K562 (cell line): Measurements from ENCODE around the gene FRMD3. TPM values are rescaled to one million over a fixed set of nuclear protein-coding genes. Genes with fewer than 3 reads are reported as not detected.

Experiments
- ATAC-seq: fragments of 200-7000 bp; cut with Tn5 transposase; 3 replicates; pipeline ENCODE4 v1.9.1; 2020; ENCODE audit warnings: moderate library complexity
- BruUV-seq: library from RNA; stranded (reverse); fragments of 400-500 nt; replicated peaks from 2 replicates; lab custom pipeline; 2021; lab: Mats Ljungman, UMichigan
- CTCF ChIA-PET: fragments of 300-600 bp; formaldehyde crosslinking; extraction: SDS; loops from one replicate; lab custom pipeline; 2021; ENCODE audit warnings: low intra/inter-chr PET ratio; lab: Yijun Ruan, JAX
- POLR2A ChIA-PET: fragments of 300-600, 350-650 bp; sonication (Branson Sonifier 250); formaldehyde crosslinking; extraction: SDS; loops from one replicate; lab custom pipeline; 2021; ENCODE audit warnings: antibody characterized with exemption, inconsistent platforms; lab: Yijun Ruan, JAX
- DNase-seq, 4 experiments: peaks; one replicate each; pipeline versions ENCODE4 v3.0.0 to v3.0.0-alpha.2; 2011 to 2018; ENCODE audit warnings: low spot score in 3 of 4, mixed read lengths in 3 of 4; ENCODE audit errors: extremely low read depth in 1 of 4
- FAIRE-seq: peaks from 2 replicates; lab custom pipeline; 2011; peaks lifted over from hg19 to GRCh38; lab: Jason Lieb, UNC
- H2AFZ ChIP-seq: 2 replicates; pipeline ENCODE4 v1.6.0; 2011; ENCODE audit warnings: low read depth, low read length, control low read depth, inconsistent platforms
- H3K27ac ChIP-seq: fragments of 200-600 bp; 3 replicates; pipeline ENCODE4 v1.8.0; 2011; ENCODE audit warnings: low read depth, mild to moderate bottlenecking, control low read depth, inconsistent platforms, low read length, moderate library complexity, mixed read lengths; ENCODE audit errors: extremely low read depth
- H3K27me3 ChIP-seq, 2 experiments: fragments of 300-600 bp in 1 of 2; 2 replicates in 1 of 2; 3 replicates in 1 of 2; pipeline versions ENCODE4 v1.6.0 to v1.8.0; 2011; ENCODE audit warnings: inconsistent platforms in 2 of 2, low read length in 2 of 2, mild to moderate bottlenecking in 1 of 2, mixed read lengths in 1 of 2, moderate library complexity in 1 of 2; ENCODE audit not compliant: control insufficient read depth in 2 of 2, insufficient read depth in 2 of 2
- H3K36me3 ChIP-seq: fragments of 300-600 bp; 3 replicates; pipeline ENCODE4 v1.8.0; 2011; ENCODE audit warnings: mild to moderate bottlenecking, low read length, inconsistent platforms; ENCODE audit not compliant: control insufficient read depth, insufficient read depth
- H3K4me1 ChIP-seq, 2 experiments: fragments of 200-600 bp in 1 of 2; replicated peaks in 1 of 2; 2 replicates in 1 of 2; 3 replicates in 1 of 2; pipeline versions ENCODE4 v1.5.1 to v1.8.0; 2011; ENCODE audit warnings: inconsistent platforms in 2 of 2, low read length in 2 of 2, mild to moderate bottlenecking in 1 of 2, mixed read lengths in 1 of 2, moderate library complexity in 1 of 2; ENCODE audit not compliant: control insufficient read depth in 2 of 2, insufficient read depth in 2 of 2
- H3K4me2 ChIP-seq: 2 replicates; pipeline ENCODE4 v1.6.1; 2011; ENCODE audit warnings: low read length, control low read depth, inconsistent platforms, mixed read lengths; ENCODE audit not compliant: insufficient read depth
- H3K4me3 ChIP-seq: fragments of 200-600 bp; sonication (generic), shearing (Covaris generic); 2 replicates; pipeline ENCODE4 v1.5.1; 2016; ENCODE audit warnings: control low read depth, inconsistent platforms
- H3K79me2 ChIP-seq: fragments of 200-600 bp; 3 replicates; pipeline ENCODE4 v1.8.0; 2011; ENCODE audit warnings: low read length, inconsistent platforms; ENCODE audit not compliant: control insufficient read depth, insufficient read depth
- H3K9ac ChIP-seq, 2 experiments: 2 replicates each; pipeline versions ENCODE4 v1.6.0 to v1.6.1; 2011; ENCODE audit warnings: low read depth in 2 of 2, low read length in 2 of 2, control low read depth in 1 of 2, inconsistent platforms in 1 of 2, mild to moderate bottlenecking in 1 of 2, mixed read lengths in 1 of 2; ENCODE audit not compliant: insufficient read depth in 1 of 2
- H3K9me1 ChIP-seq: one replicate; pipeline ENCODE4 v1.6.0; 2011; ENCODE audit warnings: inconsistent platforms, mild to moderate bottlenecking, low read length, moderate library complexity; ENCODE audit not compliant: control insufficient read depth, insufficient read depth
- H3K9me3 ChIP-seq: replicated peaks from 2 replicates; pipeline ENCODE4 v1.5.1; 2011; ENCODE audit warnings: low read depth, low read length, inconsistent platforms; ENCODE audit not compliant: control insufficient read depth, insufficient read depth
- H4K20me1 ChIP-seq: replicated peaks from 2 replicates; pipeline ENCODE4 v1.6.1; 2011; ENCODE audit warnings: low read length, inconsistent platforms, mixed read lengths; ENCODE audit not compliant: control insufficient read depth, insufficient read depth
- CHD2 ChIP-seq: IDR thresholded peaks from 2 replicates; pipeline ENCODE4 v1.6.1; 2011; ENCODE audit warnings: low read depth, low read length
- GATAD2B ChIP-seq: fragments of 450-650 bp; IDR thresholded peaks from 2 replicates; pipeline ENCODE4 v1.6.1; 2017; ENCODE audit warnings: mild to moderate bottlenecking, borderline replicate concordance
- HLTF ChIP-seq: fragments of 450-650 bp; IDR thresholded peaks from 2 replicates; pipeline ENCODE4 v1.6.1; 2016
- ILK ChIP-seq: fragments of 450-650 bp; IDR thresholded peaks from 2 replicates; pipeline ENCODE4 v1.6.1; 2016; ENCODE audit warnings: missing genetic modification characterization, low read depth, mild to moderate bottlenecking, missing compliant biosample characterization, moderate library complexity, borderline replicate concordance
- RBFOX2 ChIP-seq: fragments of 200-400 bp; formaldehyde crosslinking; IDR thresholded peaks from 2 replicates; pipeline ENCODE4 v1.6.1; 2017; ENCODE audit warnings: low read depth, mild to moderate bottlenecking, low read length, moderate library complexity
- SOX6 ChIP-seq: fragments of 450-650 bp; IDR thresholded peaks from 2 replicates; pipeline ENCODE4 v1.6.1; 2014; ENCODE audit warnings: mild to moderate bottlenecking
- ZBTB17 ChIP-seq: fragments of 450-650 bp; formaldehyde crosslinking; IDR thresholded peaks from 2 replicates; pipeline ENCODE4 v1.4.0; 2020; ENCODE audit warnings: mild to moderate bottlenecking
- ZNF232 ChIP-seq: sonication (generic); formaldehyde crosslinking; IDR thresholded peaks from 2 replicates; pipeline ENCODE4 v1.8.0; 2022; ENCODE audit warnings: mild to moderate bottlenecking, missing genetic modification reagents
- ZZZ3 ChIP-seq: fragments of 450-650 bp; IDR thresholded peaks from 2 replicates; pipeline ENCODE4 v1.6.1; 2016; ENCODE audit warnings: antibody characterized with exemption, mild to moderate bottlenecking, moderate library complexity
- WGBS: fragments of 100-300 bp; shearing (Covaris generic); methylation state at CpG from one replicate; pipeline ENCODE4 v1.1.6; 2016; ENCODE audit warnings: low coverage, mixed read lengths; ENCODE audit not compliant: insufficient coverage; ENCODE audit errors: missing lambda C conversion rate; 5-methylcytosine and 5-hydroxymethylcytosine counted together
- in situ Hi-C: fragments of 300-500 bp; cut with MboI; formaldehyde crosslinking; loops from 4 replicates; pipeline ENCODE4 v1.15.0; 2018; ENCODE audit warnings: inconsistent platforms, mixed read lengths
- intact Hi-C: fragments of 100-400 bp; cut with micrococcal nuclease; formaldehyde crosslinking; loops from 2 replicates; pipeline ENCODE4 v1.14.2; 2022
- polyA plus RNA-seq, 8 experiments: library from polyadenylated mRNA; depleted of rRNA in 4 of 8; stranded (reverse) in 5 of 8; unstranded in 3 of 8; fragments of >200 nt; fragmentation: Nextera tagmentation in 2 of 8; fragmentation: Illumina TruSeq in 1 of 8; extraction: Ambion mirVana in 2 of 8; extraction: Trizol in 1 of 8; gene quantifications; 2 replicates each; pipeline versions ENCODE4 v1.2.1 to v1.2.3, GENCODE V29; 2011 to 2014; ENCODE audit warnings: inconsistent platforms in 1 of 8, missing spikeins in 1 of 8
- total RNA-seq, 7 experiments: library from RNA; depleted of rRNA in 6 of 7; stranded (reverse); fragments of >200 nt in 6 of 7; fragmentation: Illumina TruSeq in 2 of 7; extraction: Trizol in 2 of 7; gene quantifications; 2 replicates each; pipeline versions ENCODE4 v1.2.1 to v1.2.3, GENCODE V29; 2011 to 2021; ENCODE audit warnings: low replicate concordance in 1 of 7
- TF ChIP-seq, protein P1 (sequence below), 2 experiments: IDR thresholded peaks in 1 of 2; conservative IDR thresholded peaks in 1 of 2; 2 replicates each; pipeline ENCODE4 v1.6.1; 2016; ENCODE audit warnings: low read depth in 2 of 2, mild to moderate bottlenecking in 1 of 2, missing compliant biosample characterization in 1 of 2, missing genetic modification characterization in 1 of 2, moderate library complexity in 1 of 2

The FRMD3 gene
- total and polyA plus RNA-seq, 9 of the 15 experiments (the other 6 are each of a cell fraction or from before 2014, with no cell fraction given): 0.09 to 0.51 (median 0.21) TPM

DNA sequence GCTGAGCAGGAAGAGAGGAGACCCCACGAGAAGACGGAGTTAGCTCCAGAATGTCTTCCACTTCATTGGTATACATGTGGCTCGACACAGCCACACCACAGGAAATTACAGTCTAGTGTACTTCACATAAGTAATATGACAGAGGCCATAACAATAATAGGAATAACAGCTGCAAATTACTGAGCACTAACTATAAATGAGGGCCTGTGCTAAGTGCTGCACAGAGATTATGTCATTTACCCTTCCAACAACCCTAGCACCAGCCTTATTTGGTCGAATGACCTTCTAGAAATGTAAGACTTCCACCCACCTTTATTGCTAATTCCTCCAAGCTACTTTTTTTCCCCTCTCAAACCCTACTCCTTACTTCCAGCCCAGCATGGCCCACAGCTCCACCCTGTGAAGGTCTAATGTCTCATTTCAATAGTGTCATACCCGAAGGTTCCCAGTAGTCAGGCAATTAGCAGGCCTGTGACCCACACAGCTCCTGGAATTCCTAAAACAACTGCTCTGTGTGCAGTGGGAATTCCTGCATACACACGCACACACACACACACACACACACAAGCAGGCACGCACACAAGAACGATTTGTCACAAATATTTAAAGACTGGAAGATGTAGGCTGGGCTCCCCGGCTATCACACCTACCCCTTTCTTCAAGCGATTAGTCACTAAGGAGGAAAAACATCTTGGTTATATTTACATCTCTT, 134.5 kb downstream of the FRMD3 start (continued):
- TF ChIP-seq, protein P1, sequence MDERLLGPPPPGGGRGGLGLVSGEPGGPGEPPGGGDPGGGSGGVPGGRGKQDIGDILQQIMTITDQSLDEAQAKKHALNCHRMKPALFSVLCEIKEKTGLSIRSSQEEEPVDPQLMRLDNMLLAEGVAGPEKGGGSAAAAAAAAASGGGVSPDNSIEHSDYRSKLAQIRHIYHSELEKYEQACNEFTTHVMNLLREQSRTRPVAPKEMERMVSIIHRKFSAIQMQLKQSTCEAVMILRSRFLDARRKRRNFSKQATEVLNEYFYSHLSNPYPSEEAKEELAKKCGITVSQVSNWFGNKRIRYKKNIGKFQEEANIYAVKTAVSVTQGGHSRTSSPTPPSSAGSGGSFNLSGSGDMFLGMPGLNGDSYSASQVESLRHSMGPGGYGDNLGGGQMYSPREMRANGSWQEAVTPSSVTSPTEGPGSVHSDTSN (CRISPR knock-in tag; IDR thresholded peaks at IDR 0.05; ENCODE audit: low read depth): no peak
- TF ChIP-seq, protein P1 (tag; conservative IDR thresholded peaks at IDR 0.05; ENCODE audit: low read depth): no peak
- no peak for TF ChIP-seq ZZZ3
- TF ChIP-seq, all 486 proteins: peak for 0

DNA sequence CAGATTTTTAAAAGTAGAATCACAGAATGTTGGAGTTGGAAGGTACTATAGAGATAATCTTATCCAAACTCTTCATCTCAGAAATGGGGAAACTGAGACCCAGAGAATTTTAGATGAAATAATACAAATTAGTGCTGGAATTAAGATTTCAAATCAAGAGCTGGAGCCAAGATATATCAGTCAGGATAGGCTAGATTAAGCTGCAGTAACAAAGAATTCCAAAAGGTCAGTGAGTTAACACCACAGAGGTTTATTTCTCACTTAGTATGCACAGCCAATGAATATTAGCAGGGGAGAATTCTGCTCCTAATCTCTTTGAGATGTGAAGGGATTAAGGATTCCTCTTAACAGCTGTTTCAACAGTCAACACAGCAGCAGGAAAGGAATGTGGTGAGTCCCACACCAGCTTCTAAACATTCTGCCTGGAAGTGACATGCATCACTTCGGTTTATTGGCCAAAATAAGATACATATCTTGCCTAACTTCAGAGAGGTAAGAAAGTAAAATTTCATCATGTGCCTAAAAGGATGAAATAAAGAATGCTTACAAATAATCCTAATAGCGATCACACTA, 136.8 kb downstream of the FRMD3 start:
- no peak overlapping the region for H3K27ac ChIP-seq
- no peak for TF ChIP-seq ZNF232 (CRISPR knock-in tag)
- no peak for TF ChIP-seq CHD2
- no peak for TF ChIP-seq ZBTB17 (CRISPR knock-in tag)
- no peak for TF ChIP-seq GATAD2B
- no peak for TF ChIP-seq ILK (tag)
- no peak for TF ChIP-seq SOX6
- no peak for TF ChIP-seq HLTF
- no peak for TF ChIP-seq RBFOX2
- H3K9me1 ChIP-seq: no peaks in the 10 kb centered on the region
- BruUV-seq: no TSS peak
- no peaks in the 10 kb centered on the region for H3K4me1 ChIP-seq
- 0% methylated on average over 2 of the region's 2 CpGs for WGBS
- no peaks in the 10 kb centered on the region for H3K27me3 ChIP-seq
- ChIA-PET POLR2A (no interaction called here), CTCF (no interaction called here)
- H3K4me2 ChIP-seq: no peak overlapping the region
- intact Hi-C loops (no loop called here), in situ Hi-C loops (no loop called here)
- H2AFZ ChIP-seq: no peak overlapping the region
- no peaks in the 10 kb centered on the region for H3K36me3 ChIP-seq
- H3K9me3 ChIP-seq: no peaks in the 10 kb centered on the region
- DNase-seq: no peak
- no peak for FAIRE-seq
- H4K20me1 ChIP-seq: no peaks in the 10 kb centered on the region
- H3K9ac ChIP-seq: no peak overlapping the region
- H3K4me3 ChIP-seq: no peak overlapping the region
- no peaks in the 10 kb centered on the region for H3K79me2 ChIP-seq
- no peak for ATAC-seq
